ENCODE data around the gene BACH2. TPM values are rescaled to one million over a fixed set of nuclear protein-coding genes. Genes with fewer than 3 reads are reported as not detected.
A peak's percentile ranks its signal among the peaks of the same experiment; 100 is the strongest.

The BACH2 gene
- total and polyA plus RNA-seq, 9 of the 15 experiments (the other 6 are each of a cell fraction or from before 2014, with no cell fraction given), result 0.06 to 3.1 (median 0.59) TPM

- peak; percentile 79 for ATAC-seq
- peaks cover 0 to 27% of the 10 kb centered on the region in 2 experiments; a peak in 2 of 5 replicates for H3K4me1 ChIP-seq (replicated peaks in 1 of 2; ENCODE audit: control insufficient read depth in 2 of 2, insufficient read depth in 2 of 2, low read length in 2 of 2)
- no peaks in the 10 kb centered on the region for H3K79me2 ChIP-seq (ENCODE audit: control insufficient read depth, insufficient read depth, low read length)
- no peaks in the 10 kb centered on the region for H3K36me3 ChIP-seq (ENCODE audit: control insufficient read depth, insufficient read depth, low read length)
- no peak overlapping the region for H3K9ac ChIP-seq (ENCODE audit: insufficient read depth in 1 of 2, low read depth in 2 of 2, low read length in 2 of 2)
- H4K20me1 ChIP-seq (replicated peaks; ENCODE audit: control insufficient read depth, insufficient read depth, low read length), result no peaks in the 10 kb centered on the region
- no peak overlapping the region for H3K4me3 ChIP-seq
- no peaks in the 10 kb centered on the region for H3K9me3 ChIP-seq (replicated peaks; ENCODE audit: control insufficient read depth, insufficient read depth, low read depth, low read length)
- intact Hi-C loops (cut with micrococcal nuclease), result no loop called here
- no peak overlapping the region for H3K27ac ChIP-seq (ENCODE audit: extremely low read depth, low read depth, low read length)
- H3K9me1 ChIP-seq (ENCODE audit: control insufficient read depth, insufficient read depth, low read length), result no peaks in the 10 kb centered on the region
- POLR2A ChIA-PET, result interaction anchor here (1.3 kb wide), 1 partner anchor 14 kb away, joined by 5 read pairs; no protein-coding TSS in a partner anchor
- peak; percentile 69 for FAIRE-seq
- H3K4me2 ChIP-seq (ENCODE audit: insufficient read depth, low read length), result no peak overlapping the region
- CTCF ChIA-PET (ENCODE audit: low intra/inter-chr PET ratio), result no interaction called here
- peak in 2 of 4 experiments; percentile 35 to 68 for DNase-seq (ENCODE audit: extremely low read depth in 1 of 4, low spot score in 3 of 4)
- BruUV-seq (replicated peaks), result no TSS peak
- in situ Hi-C loops (cut with MboI), result loop anchor here (10.0 kb wide), 1 partner anchor 1005 kb away; no protein-coding TSS in a partner anchor
- 4% methylated on average over 3 of the region's 3 CpGs for WGBS (ENCODE audit: insufficient coverage, low coverage, missing lambda C conversion rate)
- H3K27me3 ChIP-seq (ENCODE audit: control insufficient read depth in 2 of 2, insufficient read depth in 2 of 2, low read length in 2 of 2), result no peaks in the 10 kb centered on the region
- H2AFZ ChIP-seq (ENCODE audit: low read depth, low read length), result no peak overlapping the region
- peak; percentile 99 for TF ChIP-seq SOX6 (IDR thresholded peaks at IDR 0.05)
- TF ChIP-seq BHLHE40 (IDR thresholded peaks at IDR 0.05; ENCODE audit: low read length), result peak; percentile 97
- peak; percentile 90 to 98 for TF ChIP-seq FOXA3 (CRISPR knock-in tag; conservative IDR thresholded peaks at IDR 0.05 in 1 of 2, IDR thresholded peaks at IDR 0.05 in 1 of 2)
- TF ChIP-seq, protein P1, sequence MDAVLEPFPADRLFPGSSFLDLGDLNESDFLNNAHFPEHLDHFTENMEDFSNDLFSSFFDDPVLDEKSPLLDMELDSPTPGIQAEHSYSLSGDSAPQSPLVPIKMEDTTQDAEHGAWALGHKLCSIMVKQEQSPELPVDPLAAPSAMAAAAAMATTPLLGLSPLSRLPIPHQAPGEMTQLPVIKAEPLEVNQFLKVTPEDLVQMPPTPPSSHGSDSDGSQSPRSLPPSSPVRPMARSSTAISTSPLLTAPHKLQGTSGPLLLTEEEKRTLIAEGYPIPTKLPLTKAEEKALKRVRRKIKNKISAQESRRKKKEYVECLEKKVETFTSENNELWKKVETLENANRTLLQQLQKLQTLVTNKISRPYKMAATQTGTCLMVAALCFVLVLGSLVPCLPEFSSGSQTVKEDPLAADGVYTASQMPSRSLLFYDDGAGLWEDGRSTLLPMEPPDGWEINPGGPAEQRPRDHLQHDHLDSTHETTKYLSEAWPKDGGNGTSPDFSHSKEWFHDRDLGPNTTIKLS (IDR thresholded peaks at IDR 0.05; ENCODE audit: borderline replicate concordance, low read depth), result no peak
- TF ChIP-seq, protein P2, sequence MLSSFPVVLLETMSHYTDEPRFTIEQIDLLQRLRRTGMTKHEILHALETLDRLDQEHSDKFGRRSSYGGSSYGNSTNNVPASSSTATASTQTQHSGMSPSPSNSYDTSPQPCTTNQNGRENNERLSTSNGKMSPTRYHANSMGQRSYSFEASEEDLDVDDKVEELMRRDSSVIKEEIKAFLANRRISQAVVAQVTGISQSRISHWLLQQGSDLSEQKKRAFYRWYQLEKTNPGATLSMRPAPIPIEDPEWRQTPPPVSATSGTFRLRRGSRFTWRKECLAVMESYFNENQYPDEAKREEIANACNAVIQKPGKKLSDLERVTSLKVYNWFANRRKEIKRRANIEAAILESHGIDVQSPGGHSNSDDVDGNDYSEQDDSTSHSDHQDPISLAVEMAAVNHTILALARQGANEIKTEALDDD (IDR thresholded peaks at IDR 0.05), result no peak
- peak; percentile 36; the same call in 1 of the 2 replicates for TF ChIP-seq USF2 (CRISPR knock-in tag; IDR thresholded peaks at IDR 0.05)
- TF ChIP-seq GATA2 (CRISPR knock-in tag; IDR thresholded peaks at IDR 0.05), result peak; percentile 29; the same call in 1 of the 2 replicates
- TF ChIP-seq THRA (IDR thresholded peaks at IDR 0.05), result no peak
These were observed 136.6 kb downstream of the BACH2 start for GRCh38 chr6:90160013-90160412.

Data from K562 (cell line).